ENCODE measurements around the gene AIM2. TPM values are rescaled to one million over a fixed set of nuclear protein-coding genes. Genes with fewer than 3 reads are reported as not detected.

The AIM2 gene
- total and polyA plus RNA-seq, 2 of the 13 experiments (the other 11 are each of a cell fraction or from before 2014, with no cell fraction given): not detected

DNA sequence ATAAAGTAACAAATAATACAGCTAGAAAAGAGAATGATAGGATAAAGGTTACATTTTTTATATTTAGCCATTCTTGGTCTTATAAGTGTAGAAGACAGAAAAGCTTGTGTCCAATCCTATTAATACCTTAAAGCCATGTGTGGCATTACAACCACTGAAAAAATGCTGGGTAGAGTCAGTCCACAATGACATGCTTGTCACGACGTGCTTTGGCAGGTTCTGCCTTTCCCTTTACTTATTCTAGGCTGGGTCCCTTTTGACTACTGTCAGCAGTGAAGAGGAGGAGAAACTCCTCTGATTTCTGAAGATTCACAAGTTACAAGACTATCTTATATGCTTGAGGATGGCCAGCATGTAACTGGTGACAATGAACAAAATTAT is 14.6 kb upstream of the AIM2 start (continued):
- no peak for TF ChIP-seq ZNF496 (CRISPR knock-in tag; IDR thresholded peaks at IDR 0.05; ENCODE audit: insufficient replicate concordance)
- no peak for TF ChIP-seq RFX5 (IDR thresholded peaks at IDR 0.05; ENCODE audit: low read depth, low read length)
- no peak for TF ChIP-seq CBX2 (IDR thresholded peaks at IDR 0.05; ENCODE audit: low read depth, low read length)
- TF ChIP-seq CBX2 (CRISPR knock-in tag; IDR thresholded peaks at IDR 0.05; ENCODE audit: low read depth): no peak
- TF ChIP-seq ZNF598 (CRISPR knock-in tag; IDR thresholded peaks at IDR 0.05; ENCODE audit: borderline replicate concordance): no peak
- no peak for TF ChIP-seq PHF21A (CRISPR knock-in tag; IDR thresholded peaks at IDR 0.05)

DNA sequence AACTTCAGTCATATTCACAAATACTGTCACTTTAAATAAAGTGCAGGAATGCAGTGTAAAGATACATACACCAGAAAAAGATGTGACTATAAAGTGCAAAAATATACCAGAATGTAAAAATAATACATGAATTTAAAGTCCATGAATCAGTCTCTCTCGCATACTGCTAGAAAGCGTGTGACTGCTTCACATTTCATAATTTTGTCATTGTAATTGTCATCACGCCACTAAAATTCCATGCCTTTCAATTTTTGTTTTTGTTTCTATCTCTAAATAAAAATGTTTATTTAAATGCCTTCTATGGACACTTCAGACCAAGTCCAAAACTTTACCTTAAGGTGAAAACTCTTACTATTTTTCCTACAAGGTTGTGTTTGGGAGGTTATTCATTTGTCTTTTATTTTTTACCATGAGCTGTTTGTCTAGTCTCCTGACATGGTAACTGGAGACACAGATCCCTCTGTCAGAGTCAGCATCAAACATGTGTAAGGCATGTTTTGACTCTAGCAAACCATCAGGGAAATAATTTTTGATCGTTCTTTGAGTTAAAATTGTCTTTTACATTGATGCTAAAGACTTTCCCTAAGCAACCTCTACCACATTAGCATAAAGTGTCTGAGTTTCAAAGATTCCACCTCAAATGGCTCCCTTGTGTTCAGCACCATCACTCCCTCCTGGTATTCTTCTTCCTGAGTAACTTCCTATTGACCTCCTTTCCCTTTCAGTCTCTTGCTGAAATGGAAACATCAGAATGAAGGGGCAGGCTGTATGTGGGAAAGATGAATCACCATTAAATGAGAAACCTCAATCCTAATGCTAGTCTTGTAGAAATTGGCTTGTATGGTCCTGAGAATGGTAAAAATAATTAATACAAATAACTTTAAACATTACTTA is 14.0 kb upstream of the AIM2 start:
- H4K20me1 ChIP-seq (ENCODE audit: insufficient read depth, low read length): no peaks in the 10 kb centered on the region
- H2AFZ ChIP-seq (ENCODE audit: low read length): no peak overlapping the region
- POLR2A ChIA-PET: no interaction called here
- 6% methylated on average over 4 of the region's 4 CpGs for WGBS (ENCODE audit: low lambda C conversion rate)
- no peak overlapping the region for H3K4me3 ChIP-seq (replicated peaks in 1 of 3; ENCODE audit: insufficient read depth in 1 of 3, low read depth in 2 of 3, low read length in 3 of 3)
- H3K79me2 ChIP-seq (ENCODE audit: insufficient read depth, low read length): no peaks in the 10 kb centered on the region
- no peaks in the 10 kb centered on the region for H3K36me3 ChIP-seq (replicated peaks in 1 of 2; ENCODE audit: control insufficient read depth in 1 of 2, insufficient read depth in 2 of 2, low read length in 2 of 2)
- intact Hi-C loops (cut with micrococcal nuclease; ENCODE audit: unreplicated experiment): no loop called here
- no peaks in the 10 kb centered on the region for H3K4me1 ChIP-seq (ENCODE audit: insufficient read depth, low read length)
- no peak overlapping the region for H3K4me2 ChIP-seq (ENCODE audit: low read depth, low read length)
- no peak for ATAC-seq
- in situ Hi-C loops (cut with HindIII; ENCODE audit: extremely low pct_ligation_motif_present, low pct_unique_long_range_greater_than_20kb): no loop called here
- CTCF ChIA-PET (ENCODE audit: low intra/inter-chr PET ratio, low total read pairs): no interaction called here
- BruUV-seq (replicated peaks): no TSS peak
- H3K9ac ChIP-seq (ENCODE audit: insufficient read depth, low read depth, low read length): no peak overlapping the region
- H3K27me3 ChIP-seq (ENCODE audit: control insufficient read depth in 1 of 2, insufficient read depth in 2 of 2, low read length in 2 of 2): no peaks in the 10 kb centered on the region
- DNase-seq (ENCODE audit: low spot score): no peak
- H3K27ac ChIP-seq (ENCODE audit: extremely low read length, insufficient read depth, low read length): no peak overlapping the region
- H3K9me3 ChIP-seq (ENCODE audit: low read length): no peaks in the 10 kb centered on the region
- no peak for FAIRE-seq
- TF ChIP-seq ZNF205 (CRISPR knock-in tag; IDR thresholded peaks at IDR 0.05) (no peak), CHD4 (IDR thresholded peaks at IDR 0.05; ENCODE audit: borderline replicate concordance, low read length) (no peak), AKAP8 (CRISPR knock-in tag; IDR thresholded peaks at IDR 0.05) (no peak), KMT2B (CRISPR knock-in tag; IDR thresholded peaks at IDR 0.05) (no peak), NR2F1 (CRISPR knock-in tag; IDR thresholded peaks at IDR 0.05) (no peak), ZFP37 (CRISPR knock-in tag; IDR thresholded peaks at IDR 0.05; ENCODE audit: borderline replicate concordance) (no peak), MAZ (IDR thresholded peaks at IDR 0.05; ENCODE audit: borderline replicate concordance, low read depth, low read length) (no peak), MAZ (CRISPR knock-in tag; IDR thresholded peaks at IDR 0.05; ENCODE audit: low read depth) (no peak), NKX3-1 (CRISPR knock-in tag; IDR thresholded peaks at IDR 0.05) (no peak), ZFP41 (CRISPR knock-in tag; IDR thresholded peaks at IDR 0.05; ENCODE audit: borderline replicate concordance) (no peak)
- TF ChIP-seq, protein P1, sequence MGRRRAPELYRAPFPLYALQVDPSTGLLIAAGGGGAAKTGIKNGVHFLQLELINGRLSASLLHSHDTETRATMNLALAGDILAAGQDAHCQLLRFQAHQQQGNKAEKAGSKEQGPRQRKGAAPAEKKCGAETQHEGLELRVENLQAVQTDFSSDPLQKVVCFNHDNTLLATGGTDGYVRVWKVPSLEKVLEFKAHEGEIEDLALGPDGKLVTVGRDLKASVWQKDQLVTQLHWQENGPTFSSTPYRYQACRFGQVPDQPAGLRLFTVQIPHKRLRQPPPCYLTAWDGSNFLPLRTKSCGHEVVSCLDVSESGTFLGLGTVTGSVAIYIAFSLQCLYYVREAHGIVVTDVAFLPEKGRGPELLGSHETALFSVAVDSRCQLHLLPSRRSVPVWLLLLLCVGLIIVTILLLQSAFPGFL (CRISPR knock-in tag; IDR thresholded peaks at IDR 0.05): no peak
- TF ChIP-seq, protein P2, sequence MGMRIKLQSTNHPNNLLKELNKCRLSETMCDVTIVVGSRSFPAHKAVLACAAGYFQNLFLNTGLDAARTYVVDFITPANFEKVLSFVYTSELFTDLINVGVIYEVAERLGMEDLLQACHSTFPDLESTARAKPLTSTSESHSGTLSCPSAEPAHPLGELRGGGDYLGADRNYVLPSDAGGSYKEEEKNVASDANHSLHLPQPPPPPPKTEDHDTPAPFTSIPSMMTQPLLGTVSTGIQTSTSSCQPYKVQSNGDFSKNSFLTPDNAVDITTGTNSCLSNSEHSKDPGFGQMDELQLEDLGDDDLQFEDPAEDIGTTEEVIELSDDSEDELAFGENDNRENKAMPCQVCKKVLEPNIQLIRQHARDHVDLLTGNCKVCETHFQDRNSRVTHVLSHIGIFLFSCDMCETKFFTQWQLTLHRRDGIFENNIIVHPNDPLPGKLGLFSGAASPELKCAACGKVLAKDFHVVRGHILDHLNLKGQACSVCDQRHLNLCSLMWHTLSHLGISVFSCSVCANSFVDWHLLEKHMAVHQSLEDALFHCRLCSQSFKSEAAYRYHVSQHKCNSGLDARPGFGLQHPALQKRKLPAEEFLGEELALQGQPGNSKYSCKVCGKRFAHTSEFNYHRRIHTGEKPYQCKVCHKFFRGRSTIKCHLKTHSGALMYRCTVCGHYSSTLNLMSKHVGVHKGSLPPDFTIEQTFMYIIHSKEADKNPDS (CRISPR knock-in tag; IDR thresholded peaks at IDR 0.05): no peak
- TF ChIP-seq, protein P3, sequence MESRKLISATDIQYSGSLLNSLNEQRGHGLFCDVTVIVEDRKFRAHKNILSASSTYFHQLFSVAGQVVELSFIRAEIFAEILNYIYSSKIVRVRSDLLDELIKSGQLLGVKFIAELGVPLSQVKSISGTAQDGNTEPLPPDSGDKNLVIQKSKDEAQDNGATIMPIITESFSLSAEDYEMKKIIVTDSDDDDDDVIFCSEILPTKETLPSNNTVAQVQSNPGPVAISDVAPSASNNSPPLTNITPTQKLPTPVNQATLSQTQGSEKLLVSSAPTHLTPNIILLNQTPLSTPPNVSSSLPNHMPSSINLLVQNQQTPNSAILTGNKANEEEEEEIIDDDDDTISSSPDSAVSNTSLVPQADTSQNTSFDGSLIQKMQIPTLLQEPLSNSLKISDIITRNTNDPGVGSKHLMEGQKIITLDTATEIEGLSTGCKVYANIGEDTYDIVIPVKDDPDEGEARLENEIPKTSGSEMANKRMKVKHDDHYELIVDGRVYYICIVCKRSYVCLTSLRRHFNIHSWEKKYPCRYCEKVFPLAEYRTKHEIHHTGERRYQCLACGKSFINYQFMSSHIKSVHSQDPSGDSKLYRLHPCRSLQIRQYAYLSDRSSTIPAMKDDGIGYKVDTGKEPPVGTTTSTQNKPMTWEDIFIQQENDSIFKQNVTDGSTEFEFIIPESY (CRISPR knock-in tag; IDR thresholded peaks at IDR 0.05): no peak
